ENCODE results near the gene MYDGF. TPM values are rescaled to one million over a fixed set of nuclear protein-coding genes. Genes with fewer than 3 reads are reported as not detected.

The MYDGF gene
- total and polyA plus RNA-seq, 2 of the 13 experiments (the other 11 are each of a cell fraction or from before 2014, with no cell fraction given): 116 to 198 TPM

- TF ChIP-seq NONO (IDR thresholded peaks at IDR 0.05) (no peak), NONO (CRISPR knock-in tag; conservative IDR thresholded peaks at IDR 0.05) (no peak), JUND (CRISPR knock-in tag; IDR thresholded peaks at IDR 0.05) (no peak), MYC (CRISPR knock-in tag; IDR thresholded peaks at IDR 0.05; ENCODE audit: borderline replicate concordance) (0 out of 2 replicates have a peak, but pooled peaks have one; percentile 28), ZNF180 (CRISPR knock-in tag; IDR thresholded peaks at IDR 0.05; ENCODE audit: borderline replicate concordance, low read depth) (no peak), CEBPB (IDR thresholded peaks at IDR 0.05; ENCODE audit: borderline replicate concordance, low read depth, low read length) (no peak), MAZ (IDR thresholded peaks at IDR 0.05; ENCODE audit: borderline replicate concordance, low read depth, low read length) (no peak), MAZ (CRISPR knock-in tag; IDR thresholded peaks at IDR 0.05; ENCODE audit: low read depth) (no peak), ZBTB3 (CRISPR knock-in tag; IDR thresholded peaks at IDR 0.05; ENCODE audit: borderline replicate concordance, low read depth) (peak; percentile 23; the same call in 1 of the 2 replicates), ZNF513 (CRISPR knock-in tag; conservative IDR thresholded peaks at IDR 0.05) (no peak), FOXJ3 (CRISPR knock-in tag; IDR thresholded peaks at IDR 0.05; ENCODE audit: borderline replicate concordance) (no peak), GLMP (CRISPR knock-in tag; IDR thresholded peaks at IDR 0.05; ENCODE audit: borderline replicate concordance) (no peak), MIER2 (CRISPR knock-in tag; IDR thresholded peaks at IDR 0.05) (no peak), RAD21 (CRISPR knock-in tag; IDR thresholded peaks at IDR 0.05) (no peak), PRDM10 (CRISPR knock-in tag; IDR thresholded peaks at IDR 0.05; ENCODE audit: low read depth) (no peak), MYPOP (CRISPR knock-in tag; IDR thresholded peaks at IDR 0.05) (no peak), SMARCE1 (IDR thresholded peaks at IDR 0.05; ENCODE audit: borderline replicate concordance) (no peak), ZNF343 (CRISPR knock-in tag; IDR thresholded peaks at IDR 0.05) (no peak), MTA1 (CRISPR knock-in tag; IDR thresholded peaks at IDR 0.05; ENCODE audit: borderline replicate concordance) (no peak), ZBTB8A (CRISPR knock-in tag; IDR thresholded peaks at IDR 0.05; ENCODE audit: borderline replicate concordance, low read depth) (no peak), ZBTB43 (CRISPR knock-in tag; conservative IDR thresholded peaks at IDR 0.05) (no peak)
Observed at GRCh38 chr19:4622695-4623421, 47.3 kb downstream of the MYDGF start (continued).

Measured in HepG2 (cell line).